Measurements from ENCODE around the gene KLC3. TPM values are rescaled to one million over a fixed set of nuclear protein-coding genes. Genes with fewer than 3 reads are reported as not detected.

The KLC3 gene
- total RNA-seq, 2 donors from 2014 or later = not detected

DNA sequence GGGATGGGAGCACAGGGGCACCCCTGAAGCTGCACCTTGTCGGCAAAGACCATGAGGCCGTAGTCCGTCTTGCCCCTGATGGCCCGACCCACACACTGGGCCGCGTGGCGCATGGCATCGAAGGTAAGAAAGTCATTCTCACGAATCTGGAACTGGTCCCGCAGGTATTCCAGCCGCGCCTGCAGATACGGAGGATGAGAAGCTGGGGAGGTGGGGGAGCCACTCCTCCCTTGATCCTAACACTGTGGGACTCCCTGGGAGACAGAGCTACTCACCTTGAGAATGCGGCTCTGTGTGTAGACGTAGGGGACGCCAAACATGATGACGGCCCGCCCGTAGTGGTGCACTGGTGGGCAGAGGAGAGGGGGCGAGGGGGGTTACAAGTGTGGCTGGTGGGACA is 11.9 kb downstream of the KLC3 start:
- no peak for DNase-seq (ENCODE audit: low spot score)
- no peak overlapping the region for H3K4me3 ChIP-seq
- no peaks in the 10 kb centered on the region for H3K27me3 ChIP-seq (replicated peaks; ENCODE audit: insufficient read depth)
- H3K4me1 ChIP-seq (ENCODE audit: control insufficient read depth in 1 of 2, low read depth in 2 of 2) = no peaks in the 10 kb centered on the region
- TF ChIP-seq CTCF (IDR thresholded peaks at IDR 0.05) = no peak
- H3K36me3 ChIP-seq = peaks cover 13% of the 10 kb centered on the region
- no peaks in the 10 kb centered on the region for H3K9me3 ChIP-seq
- H3K27ac ChIP-seq = no peak overlapping the region
- no peak for ATAC-seq (ENCODE audit: insufficient number of reproducible peaks, low FRiP score, low read depth)

- Histone ChIP-seq H3K27me3 (replicated peaks; ENCODE audit: insufficient read depth) (no peaks in the 10 kb centered on the region), H3K9me3 (no peaks in the 10 kb centered on the region), H3K36me3 (peaks cover 13% of the 10 kb centered on the region), H3K4me3 (no peak overlapping the region), H3K27ac (no peak overlapping the region), H3K4me1 (ENCODE audit: control insufficient read depth in 1 of 2, low read depth in 2 of 2) (no peaks in the 10 kb centered on the region)
- no peak for TF ChIP-seq CTCF (IDR thresholded peaks at IDR 0.05)
- no peak for ATAC-seq (ENCODE audit: insufficient number of reproducible peaks, low FRiP score, low read depth)
- DNase-seq (ENCODE audit: low spot score) = no peak
Measured at GRCh38 chr19:45352914-45353796, 12.6 kb downstream of the KLC3 start.

DNA sequence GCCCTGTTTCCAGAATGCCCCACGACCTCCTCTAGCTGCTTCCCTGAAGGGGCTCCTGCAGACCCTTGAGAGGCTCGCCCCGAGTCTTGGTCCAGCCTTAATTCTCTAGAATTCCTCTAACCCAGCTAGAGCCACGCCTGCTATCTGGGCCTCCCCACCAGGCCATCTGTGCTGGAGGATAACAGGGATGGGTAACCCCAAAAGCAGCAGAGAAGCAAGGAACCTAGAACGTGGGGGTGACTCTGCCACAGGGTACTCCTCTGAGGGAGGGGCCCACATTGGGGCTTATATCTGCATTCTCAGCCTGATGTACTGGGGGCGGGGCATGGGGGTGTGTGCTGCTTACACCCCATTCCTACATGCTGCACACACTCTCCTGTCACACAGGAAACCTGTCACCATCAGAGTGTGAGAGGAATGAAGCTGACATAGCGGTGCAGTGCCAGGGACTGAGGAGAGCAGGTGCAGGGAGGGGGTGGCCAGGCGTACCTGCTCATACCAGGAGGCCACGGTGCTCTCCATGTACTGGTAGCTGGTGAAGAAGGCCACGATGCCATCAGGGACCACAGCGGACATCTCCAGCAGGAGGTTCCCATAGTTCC is 13.8 kb downstream of the KLC3 start:
- H3K4me1 ChIP-seq (ENCODE audit: control insufficient read depth in 1 of 2, low read depth in 2 of 2) = no peaks in the 10 kb centered on the region
- H3K27ac ChIP-seq = no peak overlapping the region
- H3K36me3 ChIP-seq = peaks cover 13% of the 10 kb centered on the region
- H3K27me3 ChIP-seq (replicated peaks; ENCODE audit: insufficient read depth) = no peaks in the 10 kb centered on the region
- TF ChIP-seq CTCF (IDR thresholded peaks at IDR 0.05) = no peak
- H3K9me3 ChIP-seq = no peaks in the 10 kb centered on the region
- ATAC-seq (ENCODE audit: insufficient number of reproducible peaks, low FRiP score, low read depth) (no peak), DNase-seq (ENCODE audit: low spot score) (no peak)
- H3K4me3 ChIP-seq = no peak overlapping the region

DNA sequence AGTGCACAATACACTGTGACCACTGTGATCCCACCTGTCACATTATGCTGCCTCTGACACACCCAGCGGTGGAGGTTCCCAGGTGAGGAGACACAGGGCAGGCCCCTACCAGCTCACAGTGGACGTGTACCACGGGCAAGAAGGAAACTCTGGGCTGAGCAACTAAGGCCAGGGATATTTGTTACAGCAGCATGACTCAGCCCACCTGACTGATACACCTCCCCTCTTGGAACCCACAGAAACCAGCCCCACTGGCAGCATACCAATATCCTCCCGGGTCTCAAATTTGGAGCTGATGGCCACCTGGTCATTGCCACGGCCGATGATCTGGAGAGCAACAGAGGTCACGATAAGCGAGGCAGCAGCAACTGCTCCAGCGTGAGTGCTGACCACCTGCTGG is 14.9 kb downstream of the KLC3 start:
- no peak for DNase-seq (ENCODE audit: low spot score)
- Histone ChIP-seq H3K4me1 (ENCODE audit: control insufficient read depth in 1 of 2, low read depth in 2 of 2) (no peaks in the 10 kb centered on the region), H3K27me3 (replicated peaks; ENCODE audit: insufficient read depth) (no peaks in the 10 kb centered on the region), H3K9me3 (no peaks in the 10 kb centered on the region), H3K4me3 (no peak overlapping the region), H3K27ac (no peak overlapping the region), H3K36me3 (peaks cover 13% of the 10 kb centered on the region)
- no peak for TF ChIP-seq CTCF (IDR thresholded peaks at IDR 0.05)
- no peak for ATAC-seq (ENCODE audit: insufficient number of reproducible peaks, low FRiP score, low read depth)

GRCh38 chr19:45355910-45356309 is 15.4 kb downstream of the KLC3 start:
- ATAC-seq (ENCODE audit: insufficient number of reproducible peaks, low FRiP score, low read depth) (no peak), DNase-seq (ENCODE audit: low spot score) (no peak)
- H3K4me1 ChIP-seq (ENCODE audit: control insufficient read depth in 1 of 2, low read depth in 2 of 2) = no peaks in the 10 kb centered on the region
- H3K27ac ChIP-seq = no peak overlapping the region
- H3K36me3 ChIP-seq = peaks cover 13% of the 10 kb centered on the region
- H3K27me3 ChIP-seq (replicated peaks; ENCODE audit: insufficient read depth) = no peaks in the 10 kb centered on the region
- no peak for TF ChIP-seq CTCF (IDR thresholded peaks at IDR 0.05)
- H3K9me3 ChIP-seq = no peaks in the 10 kb centered on the region
- H3K4me3 ChIP-seq = no peak overlapping the region
